Ovary (tissue), 3 donors: ENCODE measurements around the gene CCDC12.

Experiments used
- POLR2A ChIP-seq: fragments of 450-650 bp; IDR thresholded peaks from one replicate; pipeline ENCODE4 v1.6.1; 2017; ENCODE audit warnings: antibody characterized with exemption, mild to moderate bottlenecking, moderate library complexity
- TF ChIP-seq, protein P1 (sequence below), 3 donors: fragments of 450-650 bp in 2 of 3; fragments of 200-600 bp in 1 of 3; IDR thresholded peaks; one replicate each; pipeline versions ENCODE4 v1.5.1 to v1.8.0; 2016 to 2022; ENCODE audit warnings: antibody characterized with exemption in 3 of 3, mild to moderate bottlenecking in 1 of 3
- donor health status: DM: no; HTN: no; CAD: no.

DNA sequence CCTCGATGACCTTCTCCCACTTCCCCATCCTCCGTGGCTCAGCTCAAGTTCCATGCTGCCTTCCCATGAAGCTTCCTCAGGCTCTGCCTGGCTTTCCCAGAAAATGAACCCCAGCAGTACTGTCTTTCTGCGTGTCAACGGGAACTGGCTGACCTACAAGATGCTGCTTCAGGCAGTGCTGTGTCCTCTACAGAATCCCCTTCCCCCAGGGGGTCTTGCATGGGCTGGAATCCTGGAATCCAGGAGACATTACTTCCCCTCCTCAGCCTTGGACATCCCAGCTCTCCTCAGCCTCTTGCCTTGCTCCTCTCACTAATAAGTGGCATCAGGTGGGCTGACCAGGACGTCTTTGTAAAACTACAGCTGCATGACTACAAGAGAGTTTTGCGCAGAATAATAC is 5.4 kb downstream of the CCDC12 start:
- TF ChIP-seq, protein P1, sequence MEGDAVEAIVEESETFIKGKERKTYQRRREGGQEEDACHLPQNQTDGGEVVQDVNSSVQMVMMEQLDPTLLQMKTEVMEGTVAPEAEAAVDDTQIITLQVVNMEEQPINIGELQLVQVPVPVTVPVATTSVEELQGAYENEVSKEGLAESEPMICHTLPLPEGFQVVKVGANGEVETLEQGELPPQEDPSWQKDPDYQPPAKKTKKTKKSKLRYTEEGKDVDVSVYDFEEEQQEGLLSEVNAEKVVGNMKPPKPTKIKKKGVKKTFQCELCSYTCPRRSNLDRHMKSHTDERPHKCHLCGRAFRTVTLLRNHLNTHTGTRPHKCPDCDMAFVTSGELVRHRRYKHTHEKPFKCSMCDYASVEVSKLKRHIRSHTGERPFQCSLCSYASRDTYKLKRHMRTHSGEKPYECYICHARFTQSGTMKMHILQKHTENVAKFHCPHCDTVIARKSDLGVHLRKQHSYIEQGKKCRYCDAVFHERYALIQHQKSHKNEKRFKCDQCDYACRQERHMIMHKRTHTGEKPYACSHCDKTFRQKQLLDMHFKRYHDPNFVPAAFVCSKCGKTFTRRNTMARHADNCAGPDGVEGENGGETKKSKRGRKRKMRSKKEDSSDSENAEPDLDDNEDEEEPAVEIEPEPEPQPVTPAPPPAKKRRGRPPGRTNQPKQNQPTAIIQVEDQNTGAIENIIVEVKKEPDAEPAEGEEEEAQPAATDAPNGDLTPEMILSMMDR (IDR thresholded peaks at IDR 0.05) = no peak
- no peak for TF ChIP-seq POLR2A
